ENCODE data around the gene FMO3. TPM values are rescaled to one million over a fixed set of nuclear protein-coding genes. Genes with fewer than 3 reads are reported as not detected.

FMO3 gene
- total RNA-seq, 2 experiments from 2014 or later = not detected

DNA sequence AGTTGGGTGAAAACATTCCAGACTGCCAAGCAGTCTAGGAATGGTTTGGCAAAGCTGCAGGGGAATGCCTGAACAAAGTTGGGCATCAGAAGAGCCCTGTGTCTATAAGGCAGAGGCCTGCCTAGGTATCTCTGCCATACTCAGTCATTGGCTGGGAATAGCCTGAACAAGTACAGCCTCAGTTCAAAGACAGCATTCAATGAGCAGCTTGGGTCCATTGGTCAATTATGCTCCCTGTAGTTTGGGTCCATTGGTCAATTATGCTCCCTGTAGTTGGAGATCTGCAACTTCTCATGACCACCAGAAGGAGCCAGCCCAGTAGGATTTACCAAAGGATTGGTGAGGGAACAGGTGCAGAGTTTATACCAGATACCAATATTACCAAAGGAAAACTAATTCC is 31.6 kb downstream of the FMO3 start:
- ChIA-PET POLR2A (no interaction called here), CTCF (no interaction called here)
- Mint-ChIP-seq H3K4me1 (ENCODE audit: low read depth) (no peaks in the 10 kb centered on the region), H3K27ac (no peak overlapping the region), H3K4me3 (no peak overlapping the region), H3K9me3 (ENCODE audit: insufficient read depth) (no peaks in the 10 kb centered on the region), H3K27me3 (ENCODE audit: low read depth) (peaks cover 4% of the 10 kb centered on the region), H3K36me3 (ENCODE audit: low read depth) (no peaks in the 10 kb centered on the region)
- DNase-seq = no peak
- ATAC-seq = no peak

DNA sequence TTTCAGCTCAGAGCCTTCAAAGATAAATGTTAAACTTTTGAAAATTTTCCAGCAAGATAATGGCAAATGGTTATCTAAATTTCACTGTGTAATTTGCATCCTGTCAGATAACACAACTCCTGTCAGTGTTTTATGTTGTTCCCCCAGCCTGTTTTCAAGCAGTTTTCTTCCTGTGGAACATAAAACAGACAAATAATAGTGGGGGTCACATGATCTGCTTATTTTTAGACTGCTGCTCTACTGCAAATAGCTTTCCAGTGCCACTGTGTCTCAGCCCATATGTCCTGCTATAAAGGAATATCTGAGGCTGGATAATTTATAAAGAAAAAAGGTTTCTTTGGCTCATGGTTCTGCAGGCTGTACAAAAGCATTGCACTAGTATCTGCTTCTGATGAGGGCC is 32.2 kb downstream of the FMO3 start:
- H3K4me3 Mint-ChIP-seq = no peak overlapping the region
- DNase-seq (no peak), ATAC-seq (no peak)
- H3K27me3 Mint-ChIP-seq (ENCODE audit: low read depth) = peaks cover 4% of the 10 kb centered on the region
- ChIA-PET CTCF (no interaction called here), POLR2A (no interaction called here)
- no peaks in the 10 kb centered on the region for H3K9me3 Mint-ChIP-seq (ENCODE audit: insufficient read depth)
- H3K4me1 Mint-ChIP-seq (ENCODE audit: low read depth) = no peaks in the 10 kb centered on the region
- H3K27ac Mint-ChIP-seq = no peak overlapping the region
- no peaks in the 10 kb centered on the region for H3K36me3 Mint-ChIP-seq (ENCODE audit: low read depth)

GRCh38 chr1:171126504-171126903 is 35.8 kb downstream of the FMO3 start:
- Mint-ChIP-seq H3K4me1 (ENCODE audit: low read depth) (no peaks in the 10 kb centered on the region), H3K27me3 (ENCODE audit: low read depth) (no peaks in the 10 kb centered on the region), H3K36me3 (ENCODE audit: low read depth) (no peaks in the 10 kb centered on the region), H3K4me3 (no peak overlapping the region), H3K27ac (no peak overlapping the region), H3K9me3 (ENCODE audit: insufficient read depth) (peaks cover 8% of the 10 kb centered on the region)
- DNase-seq (no peak), ATAC-seq (no peak)
- CTCF ChIA-PET = no interaction called here
- POLR2A ChIA-PET = interaction anchor here (0.6 kb wide), 1 partner anchor 213 kb away, joined by 3 read pairs; no protein-coding TSS in a partner anchor

DNA sequence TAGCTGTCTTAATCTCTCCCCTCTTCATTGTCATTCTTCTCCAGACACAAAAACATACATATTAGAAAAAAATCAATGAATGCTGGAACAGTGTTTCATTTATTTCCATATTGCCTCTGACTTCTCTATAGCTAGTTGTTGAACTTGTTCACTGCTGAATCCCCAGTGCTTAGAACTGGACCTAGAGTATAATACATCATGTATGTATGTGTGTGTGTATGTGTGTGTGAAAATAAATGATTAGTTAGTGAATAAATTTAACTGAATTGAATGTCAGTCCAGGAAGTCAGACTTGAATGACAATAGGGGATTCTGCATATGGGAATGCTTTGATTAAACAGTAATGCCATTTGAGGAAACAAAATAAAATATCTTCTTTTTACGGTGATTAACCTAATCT is 36.4 kb downstream of the FMO3 start:
- H3K27ac Mint-ChIP-seq = no peak overlapping the region
- ATAC-seq = no peak
- DNase-seq = no peak
- ChIA-PET CTCF (no interaction called here), POLR2A (interaction anchor here (0.6 kb wide), 1 partner anchor 213 kb away, joined by 3 read pairs; no protein-coding TSS in a partner anchor)
- H3K4me1 Mint-ChIP-seq (ENCODE audit: low read depth) = no peaks in the 10 kb centered on the region
- no peak overlapping the region for H3K4me3 Mint-ChIP-seq
- H3K27me3 Mint-ChIP-seq (ENCODE audit: low read depth) = no peaks in the 10 kb centered on the region
- no peaks in the 10 kb centered on the region for H3K36me3 Mint-ChIP-seq (ENCODE audit: low read depth)
- H3K9me3 Mint-ChIP-seq (ENCODE audit: insufficient read depth) = peaks cover 8% of the 10 kb centered on the region

- peaks cover 8% of the 10 kb centered on the region for H3K9me3 Mint-ChIP-seq (ENCODE audit: insufficient read depth)
- CTCF ChIA-PET = no interaction called here
Measured at GRCh38 chr1:171127501-171127900, 36.8 kb downstream of the FMO3 start.

DNA sequence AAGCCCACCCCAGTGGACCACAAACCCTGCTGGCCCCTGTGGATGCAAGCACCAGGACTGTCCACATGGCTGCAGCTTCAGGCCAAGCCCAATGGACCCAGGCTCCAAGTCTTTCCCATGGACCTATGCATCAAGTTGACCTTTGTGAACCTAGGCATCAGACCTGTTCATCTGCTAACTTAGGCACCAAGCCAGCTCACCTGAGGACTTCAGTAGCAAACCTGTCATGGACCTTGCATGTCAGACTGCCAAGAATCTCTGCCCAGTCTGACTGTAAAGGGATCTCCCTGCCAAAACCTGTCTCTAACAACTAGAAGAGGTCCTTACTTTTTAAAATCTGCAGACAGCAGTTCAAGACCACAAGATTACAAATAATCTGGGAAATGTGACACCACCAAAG is 37.8 kb downstream of the FMO3 start:
- no peak overlapping the region for H3K27ac Mint-ChIP-seq
- POLR2A ChIA-PET = no interaction called here
- H3K4me1 Mint-ChIP-seq (ENCODE audit: low read depth) = no peaks in the 10 kb centered on the region
- DNase-seq = no peak
- ATAC-seq = no peak
- H3K4me3 Mint-ChIP-seq = no peak overlapping the region
- H3K9me3 Mint-ChIP-seq (ENCODE audit: insufficient read depth) = peaks cover 8% of the 10 kb centered on the region
- CTCF ChIA-PET = no interaction called here
- H3K36me3 Mint-ChIP-seq (ENCODE audit: low read depth) = no peaks in the 10 kb centered on the region
- H3K27me3 Mint-ChIP-seq (ENCODE audit: low read depth) = no peaks in the 10 kb centered on the region

More at GRCh38 chr1:171127501-171127900, 36.8 kb downstream of the FMO3 start:
- H3K4me1 Mint-ChIP-seq (ENCODE audit: low read depth) = no peaks in the 10 kb centered on the region
- no peak for DNase-seq
- no peaks in the 10 kb centered on the region for H3K27me3 Mint-ChIP-seq (ENCODE audit: low read depth)
- no peak overlapping the region for H3K4me3 Mint-ChIP-seq
- no peaks in the 10 kb centered on the region for H3K36me3 Mint-ChIP-seq (ENCODE audit: low read depth)
- POLR2A ChIA-PET = no interaction called here
- ATAC-seq = no peak
- no peak overlapping the region for H3K27ac Mint-ChIP-seq

DNA sequence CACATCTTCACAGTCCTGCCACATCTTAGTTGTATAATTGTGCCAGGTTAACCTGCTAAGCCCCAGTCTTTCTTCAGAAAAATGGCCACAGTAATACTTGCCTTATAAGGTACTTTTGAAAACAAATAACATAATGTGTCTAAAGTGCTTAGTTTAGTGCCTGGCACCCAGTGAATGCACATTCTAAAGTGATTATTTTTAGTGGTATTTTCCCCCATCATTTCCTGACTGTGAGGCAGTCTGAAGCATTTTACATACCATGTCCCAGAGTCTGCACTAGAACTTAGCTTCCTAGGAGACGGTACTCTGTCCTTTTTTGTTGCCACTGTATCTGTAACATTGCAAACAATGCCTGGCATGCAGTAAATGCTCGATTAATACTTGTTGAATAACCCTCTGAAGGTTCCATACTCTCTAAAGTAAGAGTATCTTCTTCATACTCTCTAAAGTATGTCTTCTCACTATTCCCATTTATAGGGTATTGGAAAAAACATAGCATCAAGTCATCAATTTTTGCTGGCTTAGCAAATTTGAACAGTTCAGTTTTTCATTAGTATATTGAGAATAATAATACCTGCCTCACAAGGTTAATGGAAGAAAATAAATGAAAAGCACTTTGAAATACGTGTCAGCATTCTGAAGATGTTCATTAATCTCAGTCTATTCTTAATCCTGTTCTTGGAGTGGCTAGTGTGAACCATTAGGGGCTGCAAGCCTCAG is 43.7 kb downstream of the FMO3 start:
- H3K4me1 Mint-ChIP-seq (ENCODE audit: low read depth) = no peaks in the 10 kb centered on the region
- no peaks in the 10 kb centered on the region for H3K36me3 Mint-ChIP-seq (ENCODE audit: low read depth)
- peaks cover under 1% of the 10 kb centered on the region for H3K9me3 Mint-ChIP-seq (ENCODE audit: insufficient read depth)

GRCh38 chr1:171137580-171137979 is 46.9 kb downstream of the FMO3 start:
- Mint-ChIP-seq H3K36me3 (ENCODE audit: low read depth) (no peaks in the 10 kb centered on the region), H3K4me3 (no peak overlapping the region), H3K27me3 (ENCODE audit: low read depth) (no peaks in the 10 kb centered on the region), H3K4me1 (ENCODE audit: low read depth) (no peaks in the 10 kb centered on the region), H3K27ac (no peak overlapping the region), H3K9me3 (ENCODE audit: insufficient read depth) (no peaks in the 10 kb centered on the region)
- DNase-seq (no peak), ATAC-seq (no peak)
- ChIA-PET POLR2A (no interaction called here), CTCF (no interaction called here)

More for the DNA sequence above, 43.7 kb downstream of the FMO3 start:
- ChIA-PET POLR2A (no interaction called here), CTCF (no interaction called here)
- no peak for DNase-seq
- ATAC-seq = no peak
- Mint-ChIP-seq H3K27me3 (ENCODE audit: low read depth) (no peaks in the 10 kb centered on the region), H3K4me3 (no peak overlapping the region), H3K27ac (no peak overlapping the region)

GRCh38 chr1:171138980-171139379 is 48.3 kb downstream of the FMO3 start:
- DNase-seq = no peak
- no peaks in the 10 kb centered on the region for H3K27me3 Mint-ChIP-seq (ENCODE audit: low read depth)
- ATAC-seq = no peak
- ChIA-PET CTCF (no interaction called here), POLR2A (no interaction called here)
- no peak overlapping the region for H3K27ac Mint-ChIP-seq
- no peak overlapping the region for H3K4me3 Mint-ChIP-seq
- no peaks in the 10 kb centered on the region for H3K9me3 Mint-ChIP-seq (ENCODE audit: insufficient read depth)
- H3K36me3 Mint-ChIP-seq (ENCODE audit: low read depth) = no peaks in the 10 kb centered on the region
- H3K4me1 Mint-ChIP-seq (ENCODE audit: low read depth) = no peaks in the 10 kb centered on the region

- no peaks in the 10 kb centered on the region for H3K4me1 Mint-ChIP-seq (ENCODE audit: low read depth)
- DNase-seq (no peak), ATAC-seq (no peak)
- ChIA-PET CTCF (no interaction called here), POLR2A (no interaction called here)
- H3K9me3 Mint-ChIP-seq (ENCODE audit: insufficient read depth) = no peaks in the 10 kb centered on the region
- H3K27me3 Mint-ChIP-seq (ENCODE audit: low read depth) = no peaks in the 10 kb centered on the region
- no peak overlapping the region for H3K27ac Mint-ChIP-seq
- H3K4me3 Mint-ChIP-seq = no peak overlapping the region
- no peaks in the 10 kb centered on the region for H3K36me3 Mint-ChIP-seq (ENCODE audit: low read depth)
Measured at GRCh38 chr1:171139890-171140289, 49.2 kb downstream of the FMO3 start.

DNA sequence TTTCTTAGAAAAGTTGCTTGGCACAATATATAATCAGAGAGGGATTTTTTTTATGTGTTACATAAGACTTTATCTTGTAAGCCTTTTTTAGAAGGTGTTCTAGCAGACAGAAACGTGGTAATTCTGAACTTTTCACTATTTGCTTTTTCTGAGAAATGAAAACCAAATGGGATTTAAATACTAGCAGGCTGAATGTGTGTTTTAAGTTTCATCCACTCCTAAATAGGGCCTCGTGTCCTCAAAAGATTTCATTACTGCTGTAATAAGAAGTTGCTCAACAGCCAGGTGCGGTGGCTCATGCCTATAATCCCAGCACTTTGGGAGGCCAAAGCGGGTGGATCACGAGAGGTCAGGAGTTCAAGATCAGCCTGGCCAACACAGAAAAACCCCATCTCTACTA is 49.7 kb downstream of the FMO3 start:
- no peak for DNase-seq
- no peaks in the 10 kb centered on the region for H3K27me3 Mint-ChIP-seq (ENCODE audit: low read depth)
- no peak overlapping the region for H3K4me3 Mint-ChIP-seq
- H3K4me1 Mint-ChIP-seq (ENCODE audit: low read depth) = no peaks in the 10 kb centered on the region
- ChIA-PET POLR2A (no interaction called here), CTCF (no interaction called here)
- no peaks in the 10 kb centered on the region for H3K9me3 Mint-ChIP-seq (ENCODE audit: insufficient read depth)
- ATAC-seq = no peak
- no peak overlapping the region for H3K27ac Mint-ChIP-seq
- no peaks in the 10 kb centered on the region for H3K36me3 Mint-ChIP-seq (ENCODE audit: low read depth)

DNA sequence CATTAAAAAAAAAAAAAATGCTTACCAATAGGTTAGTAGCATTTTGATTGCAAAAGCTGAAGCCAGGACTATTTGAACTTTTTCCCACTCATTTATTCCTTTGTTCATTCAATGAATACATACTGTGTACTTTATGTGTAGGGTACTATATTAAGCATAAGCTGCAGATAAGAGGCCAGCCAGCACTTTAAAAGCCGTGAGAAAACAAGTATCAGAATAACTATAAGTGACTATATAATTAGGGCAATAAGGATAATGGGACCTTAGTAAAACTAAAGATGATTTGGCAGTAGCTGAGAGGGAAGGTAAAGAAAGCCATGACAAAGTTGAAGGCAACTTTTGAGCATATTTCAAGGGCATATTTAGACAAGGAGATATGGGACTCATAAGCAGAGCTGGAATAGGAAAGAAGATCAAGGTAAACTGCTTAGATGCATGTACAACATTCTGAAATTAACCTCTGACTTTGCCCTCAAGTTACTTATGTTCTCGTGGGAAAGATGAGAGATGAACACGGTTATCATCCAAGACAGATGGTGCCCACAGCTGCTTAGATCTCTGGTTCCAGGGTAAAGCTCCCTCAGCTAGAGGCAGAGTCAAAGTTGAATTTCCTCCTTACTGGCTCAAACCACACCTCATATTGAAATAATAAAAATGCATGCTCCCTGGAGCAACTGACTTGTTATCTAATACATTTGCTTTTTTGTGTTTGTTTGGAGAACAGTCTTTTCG is 50.4 kb downstream of the FMO3 start:
- CTCF ChIA-PET = no interaction called here
- no peak for ATAC-seq

More for the DNA sequence above, 50.4 kb downstream of the FMO3 start:
- no peaks in the 10 kb centered on the region for H3K36me3 Mint-ChIP-seq (ENCODE audit: low read depth)
- no peak for DNase-seq
- POLR2A ChIA-PET = no interaction called here
- H3K27me3 Mint-ChIP-seq (ENCODE audit: low read depth) = no peaks in the 10 kb centered on the region
- no peak overlapping the region for H3K27ac Mint-ChIP-seq
- H3K9me3 Mint-ChIP-seq (ENCODE audit: insufficient read depth) = no peaks in the 10 kb centered on the region
- no peaks in the 10 kb centered on the region for H3K4me1 Mint-ChIP-seq (ENCODE audit: low read depth)
- H3K4me3 Mint-ChIP-seq = no peak overlapping the region

All from activated CD8-positive, alpha-beta T cell treated with anti-CD3 and anti-CD28 coated beads, Interleukin-2, amount 10 ng/mL, durations not matched to agents 7 days and 5 days (primary cell).